Measurements from ENCODE around the gene CAMK4. TPM values are rescaled to one million over a fixed set of nuclear protein-coding genes. Genes with fewer than 3 reads are reported as not detected.

CAMK4 gene
- total RNA-seq, 1 donor from 2014 or later, result 1.2 TPM

DNA sequence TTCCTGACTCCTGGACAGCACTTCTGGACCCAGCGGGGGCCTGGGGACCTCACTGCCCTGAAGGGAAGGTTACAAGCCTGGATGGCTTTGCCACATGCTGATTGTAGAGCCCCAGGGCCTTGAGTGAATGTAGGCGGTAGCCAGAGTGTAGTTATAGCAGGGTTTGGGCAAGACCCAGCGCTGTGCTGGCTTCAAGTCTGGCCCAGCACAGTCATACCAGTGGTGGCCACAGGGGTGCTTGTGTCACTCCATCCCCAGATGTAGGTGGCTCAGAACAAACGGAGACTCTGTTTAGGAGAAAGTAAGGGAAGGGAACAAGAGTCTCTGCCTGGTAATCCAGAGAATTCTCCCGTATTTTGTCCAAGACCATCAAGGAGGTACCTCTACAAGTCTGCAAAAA is 203.6 kb downstream of the CAMK4 start:
- TF ChIP-seq, protein P1, sequence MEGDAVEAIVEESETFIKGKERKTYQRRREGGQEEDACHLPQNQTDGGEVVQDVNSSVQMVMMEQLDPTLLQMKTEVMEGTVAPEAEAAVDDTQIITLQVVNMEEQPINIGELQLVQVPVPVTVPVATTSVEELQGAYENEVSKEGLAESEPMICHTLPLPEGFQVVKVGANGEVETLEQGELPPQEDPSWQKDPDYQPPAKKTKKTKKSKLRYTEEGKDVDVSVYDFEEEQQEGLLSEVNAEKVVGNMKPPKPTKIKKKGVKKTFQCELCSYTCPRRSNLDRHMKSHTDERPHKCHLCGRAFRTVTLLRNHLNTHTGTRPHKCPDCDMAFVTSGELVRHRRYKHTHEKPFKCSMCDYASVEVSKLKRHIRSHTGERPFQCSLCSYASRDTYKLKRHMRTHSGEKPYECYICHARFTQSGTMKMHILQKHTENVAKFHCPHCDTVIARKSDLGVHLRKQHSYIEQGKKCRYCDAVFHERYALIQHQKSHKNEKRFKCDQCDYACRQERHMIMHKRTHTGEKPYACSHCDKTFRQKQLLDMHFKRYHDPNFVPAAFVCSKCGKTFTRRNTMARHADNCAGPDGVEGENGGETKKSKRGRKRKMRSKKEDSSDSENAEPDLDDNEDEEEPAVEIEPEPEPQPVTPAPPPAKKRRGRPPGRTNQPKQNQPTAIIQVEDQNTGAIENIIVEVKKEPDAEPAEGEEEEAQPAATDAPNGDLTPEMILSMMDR (IDR thresholded peaks at IDR 0.05), result no peak
- no peaks in the 10 kb centered on the region for H3K4me1 Mint-ChIP-seq (ENCODE audit: unreplicated experiment)
- H3K4me3 Mint-ChIP-seq (ENCODE audit: unreplicated experiment), result no peak overlapping the region
- no peak for DNase-seq (ENCODE audit: extremely low spot score, unreplicated experiment)
- peaks cover 14% of the 10 kb centered on the region for H3K9me3 Mint-ChIP-seq (ENCODE audit: unreplicated experiment)
- H3K36me3 Mint-ChIP-seq (ENCODE audit: unreplicated experiment), result no peaks in the 10 kb centered on the region
- no peak overlapping the region for H3K27ac Mint-ChIP-seq (ENCODE audit: unreplicated experiment)
- peaks cover 7% of the 10 kb centered on the region for H3K27me3 Mint-ChIP-seq (ENCODE audit: unreplicated experiment)

DNA sequence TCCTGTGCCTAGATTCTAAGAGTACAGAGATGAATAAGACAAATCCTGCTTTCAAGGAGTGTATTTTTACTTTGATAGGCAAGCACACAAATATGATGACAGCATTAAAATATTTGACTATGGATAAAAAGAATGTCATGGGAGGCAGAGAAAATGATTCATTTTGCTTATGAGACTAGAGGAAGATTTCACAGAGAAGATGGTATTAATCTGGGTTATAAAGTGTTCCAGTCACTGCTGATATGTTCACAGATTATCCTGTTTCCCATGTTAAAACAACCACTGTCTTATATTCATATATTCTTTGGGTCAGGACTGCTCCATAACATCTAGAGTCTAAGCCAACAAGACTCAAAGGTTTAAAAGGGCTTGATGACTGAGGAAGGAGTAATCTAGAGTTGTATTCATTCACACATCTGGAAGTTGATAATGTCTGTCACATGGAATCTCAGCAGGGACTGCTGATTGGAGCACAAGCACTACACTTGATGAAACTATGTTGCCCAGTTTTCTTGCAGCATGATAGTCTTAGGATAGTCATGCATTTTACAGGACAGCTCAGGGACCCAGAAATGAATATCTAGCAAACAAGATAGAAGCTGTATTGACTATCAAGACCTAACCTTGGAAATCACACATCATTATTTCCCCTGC is 208.8 kb downstream of the CAMK4 start:
- H3K36me3 Mint-ChIP-seq (ENCODE audit: unreplicated experiment), result no peaks in the 10 kb centered on the region

DNA sequence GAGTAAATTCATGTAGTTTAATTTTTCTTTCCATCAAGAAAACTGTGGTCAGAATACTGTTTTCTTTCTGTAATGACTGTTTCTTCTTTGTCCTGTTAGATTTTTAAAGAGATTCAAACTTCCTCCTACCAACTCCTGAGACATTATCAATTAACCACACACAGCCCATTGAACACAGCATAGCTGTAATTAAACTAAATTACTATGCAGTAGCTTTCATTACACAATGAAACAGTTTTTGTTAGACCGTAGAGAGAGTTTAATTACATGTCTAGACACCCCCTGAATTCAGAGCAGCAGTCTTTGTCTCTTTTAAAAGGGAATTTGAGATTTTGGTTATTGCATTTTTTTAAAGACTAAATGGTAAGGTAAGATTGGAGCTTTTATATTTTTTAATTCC is 210.6 kb downstream of the CAMK4 start:
- Mint-ChIP-seq H3K36me3 (ENCODE audit: unreplicated experiment) (no peaks in the 10 kb centered on the region), H3K4me1 (ENCODE audit: unreplicated experiment) (no peaks in the 10 kb centered on the region), H3K27ac (ENCODE audit: unreplicated experiment) (no peak overlapping the region), H3K4me3 (ENCODE audit: unreplicated experiment) (no peak overlapping the region), H3K27me3 (ENCODE audit: unreplicated experiment) (no peaks in the 10 kb centered on the region), H3K9me3 (ENCODE audit: unreplicated experiment) (peaks cover 5% of the 10 kb centered on the region)
- no peak for DNase-seq (ENCODE audit: extremely low spot score, unreplicated experiment)
- TF ChIP-seq, protein P1 (IDR thresholded peaks at IDR 0.05), result no peak

More for the DNA sequence above, 208.8 kb downstream of the CAMK4 start:
- Mint-ChIP-seq H3K4me3 (ENCODE audit: unreplicated experiment) (no peak overlapping the region), H3K27me3 (ENCODE audit: unreplicated experiment) (peaks cover 6% of the 10 kb centered on the region), H3K27ac (ENCODE audit: unreplicated experiment) (no peak overlapping the region), H3K9me3 (ENCODE audit: unreplicated experiment) (peaks cover 14% of the 10 kb centered on the region), H3K4me1 (ENCODE audit: unreplicated experiment) (no peaks in the 10 kb centered on the region)
- DNase-seq (ENCODE audit: extremely low spot score, unreplicated experiment), result no peak
- TF ChIP-seq, protein P1 (IDR thresholded peaks at IDR 0.05), result no peak

DNA sequence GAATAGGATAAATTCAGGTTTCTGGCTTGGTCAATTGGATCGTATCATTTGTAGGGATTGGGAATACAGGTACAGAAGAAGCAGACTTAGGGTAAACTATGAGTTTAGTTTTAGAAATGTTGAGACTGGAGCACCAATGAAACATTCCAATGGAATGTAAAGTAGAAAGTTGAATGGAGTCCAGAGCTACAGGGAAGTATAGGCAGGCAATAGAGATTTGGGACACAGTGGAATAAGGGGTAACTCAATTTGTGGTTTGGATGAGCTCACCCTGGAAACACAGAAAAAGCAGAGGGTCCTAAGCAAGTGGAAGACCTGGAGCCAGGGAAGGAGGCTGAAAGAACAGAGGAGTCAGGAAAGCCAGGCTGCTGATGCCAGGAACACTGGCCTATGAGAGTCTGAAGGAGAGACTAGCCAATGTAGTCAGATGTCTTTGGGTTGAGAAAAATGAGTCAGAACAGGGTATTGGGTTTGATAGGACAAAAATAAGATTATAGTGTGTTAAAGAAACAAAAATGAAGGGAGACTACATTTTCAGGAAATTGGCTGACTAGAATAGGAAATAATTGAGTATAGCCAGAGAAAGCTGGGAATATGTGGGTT is 215.4 kb downstream of the CAMK4 start:
- Mint-ChIP-seq H3K27me3 (ENCODE audit: unreplicated experiment) (peaks cover 4% of the 10 kb centered on the region), H3K9me3 (ENCODE audit: unreplicated experiment) (peaks cover 1% of the 10 kb centered on the region), H3K4me3 (ENCODE audit: unreplicated experiment) (no peak overlapping the region), H3K4me1 (ENCODE audit: unreplicated experiment) (no peaks in the 10 kb centered on the region), H3K27ac (ENCODE audit: unreplicated experiment) (no peak overlapping the region), H3K36me3 (ENCODE audit: unreplicated experiment) (no peaks in the 10 kb centered on the region)
- TF ChIP-seq, protein P1 (IDR thresholded peaks at IDR 0.05), result no peak
- DNase-seq (ENCODE audit: extremely low spot score, unreplicated experiment), result no peak

DNA sequence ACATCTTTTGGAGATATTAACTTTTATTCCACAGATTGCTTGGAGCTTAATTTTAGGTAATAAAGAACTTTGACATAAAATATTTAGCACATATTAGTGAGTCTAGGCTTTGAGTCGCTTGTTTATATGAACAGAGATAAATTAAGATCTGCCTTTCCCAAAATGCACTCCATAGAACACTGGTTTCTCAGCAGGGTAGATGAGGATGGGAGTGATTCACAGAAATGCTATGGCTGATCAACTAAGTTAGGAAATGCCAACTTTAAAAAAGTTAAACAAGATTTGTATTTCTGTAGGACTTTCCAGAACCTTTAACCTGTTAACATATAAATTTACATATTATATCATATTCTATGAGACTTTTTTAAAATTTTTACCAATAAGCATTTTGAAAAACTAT is 222.9 kb downstream of the CAMK4 start:
- no peak for DNase-seq (ENCODE audit: extremely low spot score, unreplicated experiment)
- no peaks in the 10 kb centered on the region for H3K36me3 Mint-ChIP-seq (ENCODE audit: unreplicated experiment)
- no peak overlapping the region for H3K4me3 Mint-ChIP-seq (ENCODE audit: unreplicated experiment)
- peaks cover 4% of the 10 kb centered on the region for H3K27me3 Mint-ChIP-seq (ENCODE audit: unreplicated experiment)
- H3K27ac Mint-ChIP-seq (ENCODE audit: unreplicated experiment), result no peak overlapping the region
- peaks cover 5% of the 10 kb centered on the region for H3K4me1 Mint-ChIP-seq (ENCODE audit: unreplicated experiment)
- peaks cover 4% of the 10 kb centered on the region for H3K9me3 Mint-ChIP-seq (ENCODE audit: unreplicated experiment)
- TF ChIP-seq, protein P1 (IDR thresholded peaks at IDR 0.05), result no peak

All from osteocyte (in vitro differentiated cells).